ENCODE results near the gene PLA2G5. TPM values are rescaled to one million over a fixed set of nuclear protein-coding genes. Genes with fewer than 3 reads are reported as not detected.

PLA2G5 gene
- total and polyA plus RNA-seq, 9 of the 15 experiments (the other 6 are each of a cell fraction or from before 2014, with no cell fraction given) = not detected

DNA sequence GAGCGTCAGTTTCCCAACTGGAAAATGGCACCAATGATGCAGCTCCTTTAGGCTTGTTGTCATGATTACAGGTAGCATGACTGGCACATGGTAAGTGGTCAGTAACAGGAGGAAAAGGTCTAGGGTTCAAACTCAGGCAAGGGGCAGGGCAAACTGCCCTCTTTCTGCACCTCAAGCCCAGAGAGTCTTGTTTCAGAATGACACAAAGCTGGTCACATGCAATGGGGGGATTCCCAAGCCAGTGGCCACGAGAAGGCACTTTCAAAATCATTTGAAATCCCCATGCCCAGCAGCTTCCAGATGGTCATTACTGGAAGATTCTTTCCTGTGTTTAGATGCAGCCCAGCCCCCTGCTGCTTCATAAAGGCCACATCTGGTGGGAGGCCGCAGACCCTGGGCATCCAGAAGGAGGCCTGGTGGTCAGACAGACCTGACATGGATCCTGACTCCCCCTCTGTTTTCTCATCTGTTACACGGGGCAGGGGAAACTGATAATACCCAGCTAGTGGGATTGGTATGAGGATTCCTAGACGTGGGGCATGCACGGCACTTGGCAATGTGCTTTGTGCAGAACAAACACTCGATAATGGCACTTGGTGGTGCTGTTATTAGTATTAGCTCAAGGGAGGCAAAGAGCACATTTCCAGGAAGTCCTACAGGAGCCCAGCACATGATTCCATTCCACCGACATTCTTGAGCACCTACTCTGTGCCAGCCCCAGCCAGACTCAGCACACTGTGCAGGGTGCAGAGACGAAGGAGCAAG, 56.2 kb downstream of the PLA2G5 start (continued):
- TF ChIP-seq, protein P1, sequence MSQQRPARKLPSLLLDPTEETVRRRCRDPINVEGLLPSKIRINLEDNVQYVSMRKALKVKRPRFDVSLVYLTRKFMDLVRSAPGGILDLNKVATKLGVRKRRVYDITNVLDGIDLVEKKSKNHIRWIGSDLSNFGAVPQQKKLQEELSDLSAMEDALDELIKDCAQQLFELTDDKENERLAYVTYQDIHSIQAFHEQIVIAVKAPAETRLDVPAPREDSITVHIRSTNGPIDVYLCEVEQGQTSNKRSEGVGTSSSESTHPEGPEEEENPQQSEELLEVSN (IDR thresholded peaks at IDR 0.05; ENCODE audit: borderline replicate concordance in 1 of 2, extremely low read depth in 1 of 2, insufficient read depth in 1 of 2, insufficient read length in 1 of 2, low read depth in 1 of 2, low read length in 1 of 2, poor library complexity in 1 of 2, severe bottlenecking in 1 of 2) = no peak
- no peak for TF ChIP-seq NFYB (IDR thresholded peaks at IDR 0.05; ENCODE audit: extremely low read depth, insufficient read length)
- no peak for TF ChIP-seq RCOR1 (IDR thresholded peaks at IDR 0.05; ENCODE audit: borderline replicate concordance in 1 of 2, low read depth in 2 of 2, low read length in 2 of 2)
- no peak for TF ChIP-seq ZNF408 (CRISPR knock-in tag; IDR thresholded peaks at IDR 0.05; ENCODE audit: low read depth)

DNA sequence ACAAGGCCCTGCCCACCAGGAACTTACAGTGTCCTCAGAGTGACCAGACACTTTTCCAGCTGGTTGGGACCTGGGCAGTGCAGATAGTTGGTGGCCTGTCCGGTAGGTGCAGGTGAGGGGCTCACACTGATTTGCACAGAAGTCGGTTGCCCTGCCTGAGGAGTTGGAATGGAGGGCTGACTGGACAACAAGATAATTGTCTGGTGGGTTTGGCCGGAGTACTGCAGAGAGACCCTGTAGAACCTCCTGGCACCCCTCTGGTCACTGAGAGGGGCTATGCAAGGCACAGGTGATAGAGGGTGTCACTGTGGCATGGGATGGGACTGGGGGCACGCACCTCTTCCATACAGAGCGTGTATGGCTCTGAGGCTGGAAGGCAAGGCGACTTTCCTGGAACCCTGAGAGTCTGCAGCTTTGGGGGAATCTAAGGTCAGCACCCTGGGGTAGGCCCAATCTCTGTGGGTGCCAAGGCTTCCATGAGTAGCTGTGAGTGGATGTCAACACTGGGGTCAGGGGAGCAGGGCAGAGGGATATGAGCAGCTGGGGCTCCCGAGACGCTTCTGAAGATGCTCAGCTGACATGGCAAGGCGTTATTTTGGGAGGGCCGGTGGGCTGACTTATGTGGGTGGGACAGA, 56.9 kb downstream of the PLA2G5 start:
- H3K9me3 ChIP-seq (replicated peaks; ENCODE audit: control insufficient read depth, insufficient read depth, low read depth, low read length) = no peaks in the 10 kb centered on the region
- intact Hi-C loops (cut with micrococcal nuclease) = no loop called here
- no peaks in the 10 kb centered on the region for H3K79me2 ChIP-seq (ENCODE audit: control insufficient read depth, insufficient read depth, low read length)
- WGBS (ENCODE audit: insufficient coverage, low coverage, missing lambda C conversion rate) = 1% methylated on average over 10 of the region's 10 CpGs
- H2AFZ ChIP-seq (ENCODE audit: low read depth, low read length) = no peak overlapping the region
- no peak overlapping the region for H3K4me2 ChIP-seq (ENCODE audit: insufficient read depth, low read length)
- CTCF ChIA-PET (ENCODE audit: low intra/inter-chr PET ratio) = no interaction called here
- H3K36me3 ChIP-seq (ENCODE audit: control insufficient read depth, insufficient read depth, low read length) = no peaks in the 10 kb centered on the region
- peaks cover 10 to 12% of the 10 kb centered on the region in 2 experiments; a peak in 4 of 5 replicates for H3K4me1 ChIP-seq (replicated peaks in 1 of 2; ENCODE audit: control insufficient read depth in 2 of 2, insufficient read depth in 2 of 2, low read length in 2 of 2)
- no peaks in the 10 kb centered on the region for H4K20me1 ChIP-seq (replicated peaks; ENCODE audit: control insufficient read depth, insufficient read depth, low read length)
- POLR2A ChIA-PET = interaction anchor here (0.6 to 1.1 kb wide), 2 partner anchors 9 to 157 kb away, joined by 3 read pairs; no protein-coding TSS in a partner anchor
- no peak for ATAC-seq
- H3K9ac ChIP-seq (ENCODE audit: insufficient read depth in 1 of 2, low read depth in 2 of 2, low read length in 2 of 2) = no peak overlapping the region
- in situ Hi-C loops (cut with MboI) = no loop called here
- no peaks in the 10 kb centered on the region for H3K9me1 ChIP-seq (ENCODE audit: control insufficient read depth, insufficient read depth, low read length)
- DNase-seq (ENCODE audit: extremely low read depth in 1 of 4, low spot score in 3 of 4) = no peak
- H3K4me3 ChIP-seq = no peak overlapping the region
- no TSS peak for BruUV-seq (replicated peaks)
- no peak for FAIRE-seq
- H3K27ac ChIP-seq (ENCODE audit: extremely low read depth, low read depth, low read length) = no peak overlapping the region
- H3K27me3 ChIP-seq (ENCODE audit: control insufficient read depth in 2 of 2, insufficient read depth in 2 of 2, low read length in 2 of 2) = peaks cover 9 to 18% of the 10 kb centered on the region in 2 experiments; a peak in 3 of 5 replicates
- TF ChIP-seq, protein P2, sequence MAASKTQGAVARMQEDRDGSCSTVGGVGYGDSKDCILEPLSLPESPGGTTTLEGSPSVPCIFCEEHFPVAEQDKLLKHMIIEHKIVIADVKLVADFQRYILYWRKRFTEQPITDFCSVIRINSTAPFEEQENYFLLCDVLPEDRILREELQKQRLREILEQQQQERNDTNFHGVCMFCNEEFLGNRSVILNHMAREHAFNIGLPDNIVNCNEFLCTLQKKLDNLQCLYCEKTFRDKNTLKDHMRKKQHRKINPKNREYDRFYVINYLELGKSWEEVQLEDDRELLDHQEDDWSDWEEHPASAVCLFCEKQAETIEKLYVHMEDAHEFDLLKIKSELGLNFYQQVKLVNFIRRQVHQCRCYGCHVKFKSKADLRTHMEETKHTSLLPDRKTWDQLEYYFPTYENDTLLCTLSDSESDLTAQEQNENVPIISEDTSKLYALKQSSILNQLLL (CRISPR knock-in tag; IDR thresholded peaks at IDR 0.05; ENCODE audit: borderline replicate concordance) = no peak
- TF ChIP-seq NONO (IDR thresholded peaks at IDR 0.05; ENCODE audit: low read depth in 2 of 2, low read length in 1 of 2) = no peak
- no peak for TF ChIP-seq CSDE1 (IDR thresholded peaks at IDR 0.05)
- TF ChIP-seq, protein P3, sequence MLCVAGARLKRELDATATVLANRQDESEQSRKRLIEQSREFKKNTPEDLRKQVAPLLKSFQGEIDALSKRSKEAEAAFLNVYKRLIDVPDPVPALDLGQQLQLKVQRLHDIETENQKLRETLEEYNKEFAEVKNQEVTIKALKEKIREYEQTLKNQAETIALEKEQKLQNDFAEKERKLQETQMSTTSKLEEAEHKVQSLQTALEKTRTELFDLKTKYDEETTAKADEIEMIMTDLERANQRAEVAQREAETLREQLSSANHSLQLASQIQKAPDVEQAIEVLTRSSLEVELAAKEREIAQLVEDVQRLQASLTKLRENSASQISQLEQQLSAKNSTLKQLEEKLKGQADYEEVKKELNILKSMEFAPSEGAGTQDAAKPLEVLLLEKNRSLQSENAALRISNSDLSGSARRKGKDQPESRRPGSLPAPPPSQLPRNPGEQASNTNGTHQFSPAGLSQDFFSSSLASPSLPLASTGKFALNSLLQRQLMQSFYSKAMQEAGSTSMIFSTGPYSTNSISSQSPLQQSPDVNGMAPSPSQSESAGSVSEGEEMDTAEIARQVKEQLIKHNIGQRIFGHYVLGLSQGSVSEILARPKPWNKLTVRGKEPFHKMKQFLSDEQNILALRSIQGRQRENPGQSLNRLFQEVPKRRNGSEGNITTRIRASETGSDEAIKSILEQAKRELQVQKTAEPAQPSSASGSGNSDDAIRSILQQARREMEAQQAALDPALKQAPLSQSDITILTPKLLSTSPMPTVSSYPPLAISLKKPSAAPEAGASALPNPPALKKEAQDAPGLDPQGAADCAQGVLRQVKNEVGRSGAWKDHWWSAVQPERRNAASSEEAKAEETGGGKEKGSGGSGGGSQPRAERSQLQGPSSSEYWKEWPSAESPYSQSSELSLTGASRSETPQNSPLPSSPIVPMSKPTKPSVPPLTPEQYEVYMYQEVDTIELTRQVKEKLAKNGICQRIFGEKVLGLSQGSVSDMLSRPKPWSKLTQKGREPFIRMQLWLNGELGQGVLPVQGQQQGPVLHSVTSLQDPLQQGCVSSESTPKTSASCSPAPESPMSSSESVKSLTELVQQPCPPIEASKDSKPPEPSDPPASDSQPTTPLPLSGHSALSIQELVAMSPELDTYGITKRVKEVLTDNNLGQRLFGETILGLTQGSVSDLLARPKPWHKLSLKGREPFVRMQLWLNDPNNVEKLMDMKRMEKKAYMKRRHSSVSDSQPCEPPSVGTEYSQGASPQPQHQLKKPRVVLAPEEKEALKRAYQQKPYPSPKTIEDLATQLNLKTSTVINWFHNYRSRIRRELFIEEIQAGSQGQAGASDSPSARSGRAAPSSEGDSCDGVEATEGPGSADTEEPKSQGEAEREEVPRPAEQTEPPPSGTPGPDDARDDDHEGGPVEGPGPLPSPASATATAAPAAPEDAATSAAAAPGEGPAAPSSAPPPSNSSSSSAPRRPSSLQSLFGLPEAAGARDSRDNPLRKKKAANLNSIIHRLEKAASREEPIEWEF (CRISPR knock-in tag; IDR thresholded peaks at IDR 0.05) = no peak
- TF ChIP-seq ZC3H8 (IDR thresholded peaks at IDR 0.05) = no peak
- TF ChIP-seq FOXP1 (CRISPR knock-in tag; IDR thresholded peaks at IDR 0.05) = no peak
- TF ChIP-seq CBFB (CRISPR knock-in tag; IDR thresholded peaks at IDR 0.05) = no peak

Data from K562 (cell line).